Tibial artery (tissue), 4 donors: Measurements from ENCODE around the gene AKAP6.

Source experiments
- DNase-seq, 2 donors: peaks; one replicate each; pipeline ENCODE4 v3.0.0-alpha.2; 2019
- H3K27ac ChIP-seq, 2 donors: fragments of 200-600 bp; sonication (generic) in 1 of 2; 1 replicate in 1 of 2; 2 replicates in 1 of 2; pipeline ENCODE4 v1.5.1; 2018 to 2019; ENCODE audit warnings: mild to moderate bottlenecking in 1 of 2
- H3K27me3 ChIP-seq, 2 donors: fragments of 200-600 bp; sonication (generic) in 1 of 2; one replicate each; pipeline versions ENCODE4 v1.5.1 to v1.6.0; 2016 to 2019
- H3K36me3 ChIP-seq, 3 donors: fragments of 200-600 bp; sonication (generic) in 2 of 3; one replicate each; pipeline ENCODE4 v1.5.1; 2016 to 2019; ENCODE audit warnings: mild to moderate bottlenecking in 2 of 3
- H3K4me1 ChIP-seq, 4 donors: fragments of 200-600 bp; sonication (generic) in 2 of 4; 1 replicate in 3 of 4; 2 replicates in 1 of 4; pipeline ENCODE4 v1.5.1; 2016 to 2019
- H3K4me3 ChIP-seq, 2 donors: fragments of 200-600 bp; sonication (generic) in 1 of 2; 1 replicate in 1 of 2; 2 replicates in 1 of 2; pipeline ENCODE4 v1.5.1; 2018 to 2019; ENCODE audit warnings: mild to moderate bottlenecking in 2 of 2
- H3K9me3 ChIP-seq, 3 donors: fragments of 200-600 bp; sonication (generic) in 1 of 3; one replicate each; pipeline ENCODE4 v1.5.1; 2016 to 2019
- intact Hi-C: fragments of 100-400 bp; cut with DNase I; formaldehyde crosslinking; loops from one replicate; pipeline ENCODE4 v1.15.0; 2023; ENCODE audit warnings: low total_unique reads
- TF ChIP-seq, protein P1 (sequence below), 2 experiments: fragments of 200-600 bp in 1 of 2; fragments of 450-650 bp in 1 of 2; IDR thresholded peaks; one replicate each; pipeline ENCODE4 v1.5.1; 2017 to 2019; ENCODE audit warnings: antibody characterized with exemption in 2 of 2, mild to moderate bottlenecking in 1 of 2, moderate library complexity in 1 of 2

Gene AKAP6

DNA sequence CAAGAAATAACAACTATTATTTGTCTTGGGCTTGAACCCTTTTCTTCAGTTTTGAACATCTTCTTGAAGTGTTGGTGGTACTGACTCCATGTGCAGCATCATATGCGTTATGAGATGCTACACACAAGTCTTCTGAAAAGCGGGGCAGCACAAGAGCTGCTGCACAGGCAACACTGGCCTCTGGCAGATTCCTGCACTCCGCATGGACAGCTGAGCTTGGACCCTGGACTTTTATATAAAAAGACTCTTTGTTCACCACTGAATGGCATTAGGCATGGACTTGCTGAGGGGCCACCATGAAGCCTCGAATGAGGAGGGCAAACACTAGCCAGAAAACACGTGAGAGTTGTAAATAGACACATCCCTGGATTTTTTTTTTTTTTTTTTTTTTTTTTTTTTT, 398.7 kb downstream of the AKAP6 start:
- DNase-seq, result no peak
- TF ChIP-seq, protein P1, sequence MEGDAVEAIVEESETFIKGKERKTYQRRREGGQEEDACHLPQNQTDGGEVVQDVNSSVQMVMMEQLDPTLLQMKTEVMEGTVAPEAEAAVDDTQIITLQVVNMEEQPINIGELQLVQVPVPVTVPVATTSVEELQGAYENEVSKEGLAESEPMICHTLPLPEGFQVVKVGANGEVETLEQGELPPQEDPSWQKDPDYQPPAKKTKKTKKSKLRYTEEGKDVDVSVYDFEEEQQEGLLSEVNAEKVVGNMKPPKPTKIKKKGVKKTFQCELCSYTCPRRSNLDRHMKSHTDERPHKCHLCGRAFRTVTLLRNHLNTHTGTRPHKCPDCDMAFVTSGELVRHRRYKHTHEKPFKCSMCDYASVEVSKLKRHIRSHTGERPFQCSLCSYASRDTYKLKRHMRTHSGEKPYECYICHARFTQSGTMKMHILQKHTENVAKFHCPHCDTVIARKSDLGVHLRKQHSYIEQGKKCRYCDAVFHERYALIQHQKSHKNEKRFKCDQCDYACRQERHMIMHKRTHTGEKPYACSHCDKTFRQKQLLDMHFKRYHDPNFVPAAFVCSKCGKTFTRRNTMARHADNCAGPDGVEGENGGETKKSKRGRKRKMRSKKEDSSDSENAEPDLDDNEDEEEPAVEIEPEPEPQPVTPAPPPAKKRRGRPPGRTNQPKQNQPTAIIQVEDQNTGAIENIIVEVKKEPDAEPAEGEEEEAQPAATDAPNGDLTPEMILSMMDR (IDR thresholded peaks at IDR 0.05), result no peak
- no peak overlapping the region for H3K27ac ChIP-seq
- intact Hi-C loops, result loop anchor here (5.0 kb wide), 1 partner anchor 1059 kb away; no protein-coding TSS in a partner anchor
- H3K27me3 ChIP-seq, result no peaks in the 10 kb centered on the region
- H3K4me1 ChIP-seq, result peaks cover 0 to 37% (median 9%) of the 10 kb centered on the region in 4 donors
- no peaks in the 10 kb centered on the region for H3K9me3 ChIP-seq
- no peaks in the 10 kb centered on the region for H3K36me3 ChIP-seq
- H3K4me3 ChIP-seq, result no peak overlapping the region

DNA sequence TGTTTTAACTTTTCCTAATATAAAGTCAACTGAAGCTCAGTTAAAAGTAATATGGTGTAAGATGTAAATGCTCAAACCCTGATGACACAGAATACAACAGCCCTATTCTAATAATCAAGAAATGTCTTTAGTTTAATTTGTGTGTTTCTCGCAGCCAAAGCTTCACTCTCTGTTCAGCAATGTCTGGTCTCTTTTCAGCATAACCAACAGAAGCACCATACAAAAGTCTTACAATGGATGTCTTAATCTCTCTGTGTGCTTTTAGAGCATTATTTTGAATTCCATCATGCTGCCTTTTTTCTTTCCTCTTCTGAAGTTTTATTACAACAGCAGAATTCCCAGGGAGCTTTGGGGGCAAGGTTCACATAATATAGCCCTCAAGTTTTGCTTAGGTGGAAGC, 399.4 kb downstream of the AKAP6 start:
- H3K4me1 ChIP-seq, result peaks cover 0 to 36% (median 9%) of the 10 kb centered on the region in 4 donors
- no peak for DNase-seq
- intact Hi-C loops, result loop anchor here (5.0 kb wide), 1 partner anchor 1059 kb away; no protein-coding TSS in a partner anchor
- H3K4me3 ChIP-seq, result no peak overlapping the region
- no peaks in the 10 kb centered on the region for H3K36me3 ChIP-seq
- TF ChIP-seq, protein P1 (IDR thresholded peaks at IDR 0.05), result no peak
- H3K27ac ChIP-seq, result no peak overlapping the region
- H3K9me3 ChIP-seq, result no peaks in the 10 kb centered on the region
- H3K27me3 ChIP-seq, result no peaks in the 10 kb centered on the region

- intact Hi-C loops, result loop anchor here (5.0 kb wide), 1 partner anchor 1058 kb away; no protein-coding TSS in a partner anchor
- TF ChIP-seq, protein P1 (IDR thresholded peaks at IDR 0.05), result no peak
- Histone ChIP-seq H3K9me3 (no peaks in the 10 kb centered on the region), H3K27ac (no peak overlapping the region), H3K4me1 (peaks cover 0 to 33% (median 9%) of the 10 kb centered on the region in 4 donors), H3K27me3 (no peaks in the 10 kb centered on the region), H3K4me3 (no peak overlapping the region), H3K36me3 (no peaks in the 10 kb centered on the region)
- DNase-seq, result no peak
Measured at GRCh38 chr14:32728976-32729375, 399.9 kb downstream of the AKAP6 start.

GRCh38 chr14:32731249-32731648, 402.2 kb downstream of the AKAP6 start:
- TF ChIP-seq, protein P1 (IDR thresholded peaks at IDR 0.05), result no peak
- Histone ChIP-seq H3K4me3 (no peak overlapping the region), H3K9me3 (no peaks in the 10 kb centered on the region), H3K36me3 (peaks cover 0 to 5% (median under 1%) of the 10 kb centered on the region in 3 donors), H3K27me3 (no peaks in the 10 kb centered on the region), H3K27ac (no peak overlapping the region), H3K4me1 (peaks cover 0 to 10% (median under 1%) of the 10 kb centered on the region in 4 donors)
- intact Hi-C loops, result no loop called here
- DNase-seq, result no peak

- H3K27me3 ChIP-seq, result no peaks in the 10 kb centered on the region
- intact Hi-C loops, result no loop called here
- no peak overlapping the region for H3K4me3 ChIP-seq
- H3K9me3 ChIP-seq, result no peaks in the 10 kb centered on the region
- H3K4me1 ChIP-seq, result peaks cover 0 to 7% (median 0%) of the 10 kb centered on the region in 4 donors
- TF ChIP-seq, protein P1 (IDR thresholded peaks at IDR 0.05), result no peak
- no peak for DNase-seq
- no peak overlapping the region for H3K27ac ChIP-seq
- peaks cover 6 to 15% (median 9%) of the 10 kb centered on the region in 3 donors for H3K36me3 ChIP-seq
Measured at GRCh38 chr14:32733015-32733414, 403.9 kb downstream of the AKAP6 start.

- TF ChIP-seq, protein P1 (IDR thresholded peaks at IDR 0.05), result no peak
- no peak for DNase-seq
- no peaks in the 10 kb centered on the region for H3K9me3 ChIP-seq
- peaks cover 0 to 5% (median 0%) of the 10 kb centered on the region in 4 donors for H3K4me1 ChIP-seq
- no peak overlapping the region for H3K4me3 ChIP-seq
- H3K36me3 ChIP-seq, result peaks cover 6 to 16% (median 9%) of the 10 kb centered on the region in 3 donors
- no peak overlapping the region for H3K27ac ChIP-seq
- intact Hi-C loops, result no loop called here
- H3K27me3 ChIP-seq, result no peaks in the 10 kb centered on the region
Measured at GRCh38 chr14:32734261-32734660, 405.2 kb downstream of the AKAP6 start.
